Measurements from ENCODE around the gene P3H3. TPM values are rescaled to one million over a fixed set of nuclear protein-coding genes. Genes with fewer than 3 reads are reported as not detected.

P3H3 gene
- total RNA-seq, 1 donor from 2014 or later, result 1.4 TPM

DNA sequence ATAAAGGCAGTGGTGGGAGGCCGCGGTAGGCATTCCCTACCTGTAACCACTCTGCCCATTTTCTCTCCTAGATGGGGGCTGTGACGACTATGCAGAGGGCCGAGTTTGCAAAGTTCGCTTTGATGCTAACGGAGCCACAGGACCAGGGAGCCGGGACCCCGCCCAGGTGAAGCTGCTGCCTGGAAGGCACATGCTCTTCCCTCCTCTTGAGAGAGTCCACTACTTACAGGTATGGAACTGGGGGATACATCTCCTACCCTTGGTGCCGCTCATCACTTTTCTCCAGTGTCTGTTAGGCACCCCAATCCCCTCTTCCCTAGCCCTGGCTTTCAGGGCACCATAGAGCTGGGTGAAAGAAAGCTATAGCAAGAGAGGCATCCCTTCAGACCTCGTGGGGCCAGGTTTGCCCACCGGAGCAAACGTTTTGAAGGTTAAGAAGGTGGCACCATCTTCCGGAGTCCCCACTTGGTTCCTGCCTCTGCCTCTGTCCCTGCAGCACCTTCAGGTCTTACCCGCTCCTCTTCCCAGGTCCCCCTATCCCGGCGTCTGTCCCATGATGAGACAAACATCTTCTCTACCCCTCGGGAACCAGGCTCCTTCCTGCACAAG is 2.0 kb upstream of the P3H3 start:
- DNase-seq (ENCODE audit: low spot score) (no peak), ATAC-seq (no peak)

GRCh38 chr12:6826734-6827436 is 1.3 kb upstream of the P3H3 start:
- no peak for DNase-seq (ENCODE audit: low spot score)
- no peak for ATAC-seq

DNA sequence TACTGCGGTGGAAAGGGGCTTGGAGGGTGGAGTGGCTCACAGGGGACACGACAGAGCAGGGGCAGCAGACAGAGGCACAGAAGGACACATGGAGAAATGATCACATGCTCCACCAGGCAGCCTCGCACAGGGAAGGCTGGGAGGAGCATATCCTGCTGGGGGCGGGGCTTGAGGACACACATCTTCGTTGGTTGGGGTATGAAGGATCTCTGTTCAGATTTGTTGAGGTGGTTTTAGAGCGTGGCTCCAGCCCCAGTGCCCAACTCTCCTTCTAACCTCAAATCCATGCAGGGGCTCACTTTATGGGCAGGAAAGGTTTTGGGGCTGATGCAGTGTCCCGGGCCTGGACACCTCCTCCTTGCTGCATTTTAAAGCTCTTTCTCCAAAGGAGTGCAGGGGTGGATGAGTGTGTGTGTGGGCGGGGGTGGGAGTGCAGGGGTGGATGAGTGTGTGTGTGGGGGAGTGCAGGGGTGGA is 733 bp upstream of the P3H3 start:
- peak; percentile 64 for DNase-seq (ENCODE audit: low spot score)
- ATAC-seq, result peak; percentile 58

DNA sequence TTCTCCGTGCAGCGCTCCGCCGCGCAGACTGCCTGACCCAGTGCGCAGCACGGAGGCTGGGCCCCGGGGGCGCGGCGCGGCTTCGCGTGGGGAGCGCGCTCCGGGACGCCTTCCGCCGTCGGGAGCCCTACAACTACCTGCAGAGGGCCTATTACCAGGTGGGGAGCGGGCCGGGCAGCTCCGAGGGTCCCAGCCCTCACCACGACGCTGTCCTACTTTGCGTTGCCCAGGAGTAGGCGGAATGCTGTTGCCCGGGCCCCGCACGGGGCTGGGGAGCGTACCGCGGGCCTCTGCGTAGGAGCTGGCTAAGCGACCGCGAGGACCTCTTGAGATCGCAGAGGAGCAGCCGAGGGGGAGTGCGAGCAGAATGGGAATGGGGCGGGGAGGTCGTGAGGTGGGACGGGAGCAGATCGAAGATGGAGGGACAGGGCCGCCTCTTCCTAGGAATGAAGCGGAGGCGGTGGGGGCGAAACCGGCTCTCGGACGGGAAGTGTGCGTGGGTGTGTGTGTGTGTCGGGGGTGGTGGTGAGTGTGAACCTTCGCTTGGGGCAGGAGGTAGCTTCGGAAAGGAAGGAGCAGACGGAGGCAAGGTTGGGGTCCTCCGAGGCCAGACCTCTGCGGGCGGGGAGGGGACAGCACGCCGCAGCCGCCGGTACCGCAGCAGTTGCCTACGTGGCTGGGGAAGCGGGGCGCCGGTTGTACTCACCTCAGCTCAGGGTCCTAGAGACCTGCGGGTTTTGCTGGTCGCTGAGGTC is 751 bp downstream of the P3H3 start:
- DNase-seq (ENCODE audit: low spot score) (no peak), ATAC-seq (no peak)

- DNase-seq (ENCODE audit: low spot score) (no peak), ATAC-seq (no peak)
These were observed 1.5 kb downstream of the P3H3 start for GRCh38 chr12:6829536-6830220.

GRCh38 chr12:6830286-6830890 is 2.2 kb downstream of the P3H3 start:
- DNase-seq (ENCODE audit: low spot score) (no peak), ATAC-seq (no peak)

DNA sequence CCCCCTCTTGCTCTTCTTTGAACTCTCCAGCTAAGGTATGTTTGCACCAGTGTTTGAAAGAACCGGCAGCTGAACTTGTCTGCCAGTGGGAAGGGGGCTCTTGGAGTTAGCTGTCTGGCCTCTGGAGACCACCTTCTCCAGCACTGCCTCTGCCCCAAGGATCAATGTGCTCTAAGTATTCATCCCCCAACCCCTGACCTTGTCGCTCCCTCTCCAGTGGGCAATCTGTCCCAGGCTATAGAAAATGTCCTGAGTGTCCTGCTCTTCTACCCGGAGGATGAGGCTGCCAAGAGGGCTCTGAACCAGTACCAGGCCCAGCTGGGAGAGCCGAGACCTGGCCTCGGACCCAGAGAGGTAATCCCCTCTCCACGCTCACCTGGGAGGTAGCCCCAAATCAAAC is 2.8 kb downstream of the P3H3 start:
- no peak for DNase-seq (ENCODE audit: low spot score)
- no peak for ATAC-seq

DNA sequence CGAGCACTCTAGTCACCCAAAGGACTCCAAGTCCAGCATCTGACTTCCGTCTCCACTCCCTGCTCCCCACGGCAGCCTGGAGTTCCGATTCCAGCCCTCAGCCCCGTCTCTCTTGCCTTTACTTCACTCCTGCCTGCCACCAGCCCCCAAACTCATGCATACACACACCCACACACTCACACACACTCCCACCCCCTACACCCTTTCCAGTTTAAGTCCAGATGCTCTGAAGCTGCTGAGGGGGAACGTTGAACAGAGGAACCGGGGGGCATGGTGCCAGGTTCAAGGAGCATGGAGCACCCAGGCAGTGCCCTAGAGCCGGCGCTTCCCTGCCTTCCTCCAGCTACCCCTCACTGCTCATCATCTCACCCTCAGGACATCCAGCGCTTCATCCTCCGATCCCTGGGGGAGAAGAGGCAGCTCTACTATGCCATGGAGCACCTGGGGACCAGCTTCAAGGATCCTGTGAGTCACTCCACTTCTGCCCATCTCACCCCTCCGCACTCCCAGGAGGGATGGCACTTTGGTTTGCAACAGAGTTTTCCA is 3.3 kb downstream of the P3H3 start:
- DNase-seq (ENCODE audit: low spot score), result no peak

GRCh38 chr12:6832125-6832524 is 3.9 kb downstream of the P3H3 start:
- ATAC-seq (no peak), DNase-seq (ENCODE audit: low spot score) (no peak)

More for the DNA sequence above, 3.3 kb downstream of the P3H3 start:
- no peak for ATAC-seq

- ATAC-seq (no peak), DNase-seq (ENCODE audit: low spot score) (no peak)
These were observed 5.1 kb downstream of the P3H3 start for GRCh38 chr12:6833189-6833890.

- DNase-seq (ENCODE audit: low spot score), result no peak
These were observed 6.0 kb downstream of the P3H3 start for GRCh38 chr12:6834254-6834653.

DNA sequence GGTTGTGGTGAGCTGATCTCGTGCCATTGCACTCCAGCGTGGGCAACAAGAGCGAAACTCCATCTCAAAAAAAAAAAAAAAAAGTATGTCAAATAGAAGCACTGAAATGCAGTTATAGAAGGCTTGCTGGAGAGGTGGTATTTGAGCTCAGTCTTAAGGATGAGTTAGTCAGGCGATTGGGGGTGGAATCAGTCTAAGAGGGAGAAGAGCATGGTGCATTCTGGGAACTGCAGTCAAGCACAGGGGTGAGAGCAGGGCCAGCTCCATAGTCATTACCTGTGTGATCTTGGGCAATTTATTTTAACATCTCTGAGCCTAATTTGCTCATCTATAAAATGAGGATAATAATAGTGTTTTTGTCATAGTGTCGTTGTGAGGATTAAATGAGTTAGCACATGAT is 6.7 kb downstream of the P3H3 start:
- DNase-seq (ENCODE audit: low spot score), result no peak

More at GRCh38 chr12:6834254-6834653, 6.0 kb downstream of the P3H3 start:
- ATAC-seq, result no peak

DNA sequence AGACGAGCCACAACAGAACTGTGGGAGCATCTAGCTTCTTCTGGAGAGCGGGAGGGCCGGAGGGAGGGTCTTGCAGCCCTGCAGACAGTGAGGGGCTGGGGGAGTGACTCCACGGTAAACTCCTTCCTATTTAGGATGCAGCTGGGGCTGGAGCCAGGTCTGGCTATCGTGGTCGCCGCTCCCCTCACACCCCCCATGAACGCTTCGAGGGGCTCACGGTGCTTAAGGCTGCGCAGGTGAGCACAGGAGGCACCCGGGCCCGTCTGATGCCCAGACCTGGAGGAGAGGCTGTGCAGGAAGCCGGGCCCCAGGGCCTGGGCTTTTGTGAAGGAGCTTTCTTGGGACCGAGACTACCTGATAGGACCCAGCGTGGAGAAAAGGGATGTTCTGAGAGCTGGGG is 8.6 kb downstream of the P3H3 start:
- ATAC-seq (no peak), DNase-seq (ENCODE audit: low spot score) (no peak)

More for the DNA sequence above, 6.7 kb downstream of the P3H3 start:
- no peak for ATAC-seq

GRCh38 chr12:6837370-6838060 is 9.3 kb downstream of the P3H3 start:
- no peak for DNase-seq (ENCODE audit: low spot score)
- ATAC-seq, result no peak

DNA sequence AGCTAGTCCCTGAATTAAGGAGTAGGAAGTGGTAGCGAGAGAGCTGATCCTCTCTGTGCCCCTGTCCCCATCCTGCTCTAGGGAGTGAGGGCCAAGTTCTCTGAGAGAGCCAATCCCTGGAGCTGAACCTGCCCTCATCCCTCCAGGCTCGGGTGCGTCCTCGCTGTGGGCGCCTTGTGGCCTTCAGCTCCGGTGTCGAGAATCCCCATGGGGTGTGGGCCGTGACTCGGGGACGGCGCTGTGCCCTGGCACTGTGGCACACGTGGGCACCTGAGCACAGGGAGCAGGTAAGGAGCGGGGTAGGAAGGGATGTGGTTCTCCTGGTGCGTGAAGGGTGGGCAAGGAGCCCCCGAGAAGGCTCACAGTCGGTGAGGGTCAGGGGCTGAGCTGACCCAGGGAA is 10.6 kb downstream of the P3H3 start:
- ATAC-seq (no peak), DNase-seq (ENCODE audit: low spot score) (no peak)

- DNase-seq (ENCODE audit: low spot score) (no peak), ATAC-seq (no peak)
These were observed 11.4 kb downstream of the P3H3 start for GRCh38 chr12:6839482-6840201.

GRCh38 chr12:6840330-6840729 is 12.1 kb downstream of the P3H3 start:
- DNase-seq (ENCODE audit: low spot score), result no peak
- ATAC-seq, result no peak

DNA sequence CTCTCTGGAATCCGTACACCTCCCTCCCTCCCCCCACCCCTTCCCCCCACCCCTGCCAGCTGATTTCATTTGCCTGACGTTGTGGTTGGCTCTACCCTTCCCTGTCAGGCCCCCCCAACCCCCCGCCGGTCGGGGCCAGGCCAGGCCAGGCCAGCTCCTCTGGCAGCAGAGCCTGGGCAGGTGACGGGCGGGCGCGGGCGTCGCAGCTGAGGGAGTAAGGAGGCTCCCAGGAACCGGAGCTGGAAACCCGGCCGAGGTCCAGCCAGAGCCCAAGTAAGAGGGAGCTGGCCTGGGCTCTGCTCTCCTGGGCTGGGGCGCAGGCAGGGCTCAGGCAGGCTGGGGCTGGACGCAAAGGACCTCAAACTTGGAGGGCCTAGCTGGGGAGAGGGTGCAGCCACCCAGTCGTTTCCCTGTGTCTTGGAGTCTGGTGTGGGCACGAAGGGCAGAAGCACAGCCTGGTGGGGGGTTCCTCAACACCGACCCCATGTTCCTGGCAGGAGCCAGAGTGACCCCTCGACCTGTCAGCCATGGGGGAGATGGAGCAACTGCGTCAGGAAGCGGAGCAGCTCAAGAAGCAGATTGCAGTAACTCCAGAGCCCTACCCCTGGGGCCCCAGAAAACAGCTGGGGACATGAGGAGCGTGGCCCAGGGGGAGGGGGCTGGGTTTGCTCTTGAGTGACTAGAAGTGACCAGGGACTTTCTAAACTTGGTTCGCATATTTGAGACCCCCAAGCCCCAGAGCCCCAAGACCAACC is 12.7 kb downstream of the P3H3 start, which contains the start of gene GNB3:
GNB3 (plus strand) TSS at position 165 of the 755 bp plus-strand sequence; CDS start at position 528, 363 bp downstream.
- no peak for DNase-seq (ENCODE audit: low spot score)
- ATAC-seq, result no peak

Measured in left lobe of liver (tissue), 2 donors.